GM12878 (cell line): ENCODE results near the gene CFHR4. TPM values are rescaled to one million over a fixed set of nuclear protein-coding genes. Genes with fewer than 3 reads are reported as not detected.

ENCODE experiments used
- ATAC-seq: fragments of 200-7000 bp; cut with Tn5 transposase; 3 replicates; pipeline ENCODE4 v1.9.1; 2020; ENCODE audit warnings: mild to moderate bottlenecking, moderate library complexity
- BruUV-seq: library from RNA; stranded (reverse); fragments of 400-500 nt; replicated peaks from 2 replicates; lab custom pipeline; 2021; lab: Mats Ljungman, UMichigan
- CTCF ChIA-PET: fragments of 300-600 bp; sonication (Branson Sonifier 250); formaldehyde crosslinking; extraction: SDS; loops from one replicate; lab custom pipeline; 2021; ENCODE audit warnings: inconsistent platforms; lab: Yijun Ruan, JAX
- POLR2A ChIA-PET: fragments of 350-600 bp; formaldehyde crosslinking; extraction: SDS; loops from one replicate; lab custom pipeline; 2021; ENCODE audit warnings: inconsistent platforms; lab: Charles Lee
- RAD21 ChIA-PET: fragments of 300-600 bp; sonication (Branson Sonifier 250); formaldehyde crosslinking; loops from one replicate; lab custom pipeline; 2023; ENCODE audit warnings: antibody characterized with exemption; ENCODE audit not compliant: unreplicated experiment; lab: Charles Lee
- SMC1A ChIA-PET: fragments of 300-600 bp; sonication (Branson Sonifier 250); formaldehyde crosslinking; loops from one replicate; lab custom pipeline; 2023; ENCODE audit not compliant: unreplicated experiment, uncharacterized antibody; lab: Charles Lee
- DNase-seq: peaks from one replicate; pipeline ENCODE4 v3.0.0-alpha.2; 2011; ENCODE audit warnings: low read depth, low spot score
- FAIRE-seq: peaks from 3 replicates; lab custom pipeline; 2011; peaks lifted over from hg19 to GRCh38; lab: Jason Lieb, UNC
- H2AFZ ChIP-seq: 2 replicates; pipeline ENCODE4 v1.6.0; 2011; ENCODE audit warnings: low read depth, low read length, control low read depth; ENCODE audit not compliant: control insufficient read depth
- H3K27ac ChIP-seq: 2 replicates; pipeline ENCODE4 v1.5.1; 2011; ENCODE audit warnings: control low read depth; ENCODE audit not compliant: control insufficient read depth, insufficient read depth
- H3K27me3 ChIP-seq, 2 experiments: replicated peaks in 1 of 2; 2 replicates each; pipeline versions ENCODE4 v1.6.0 to v1.6.1; 2011; ENCODE audit warnings: low read length in 1 of 2; ENCODE audit not compliant: control insufficient read depth in 2 of 2, insufficient read depth in 2 of 2
- H3K36me3 ChIP-seq, 2 experiments: 2 replicates each; pipeline ENCODE4 v1.5.1; 2011; ENCODE audit warnings: low read length in 1 of 2; ENCODE audit not compliant: control insufficient read depth in 2 of 2, insufficient read depth in 2 of 2
- H3K4me1 ChIP-seq: 2 replicates; pipeline ENCODE4 v1.6.1; 2011; ENCODE audit warnings: mild to moderate bottlenecking, low read length, moderate library complexity, mixed read lengths; ENCODE audit not compliant: control insufficient read depth, insufficient read depth
- H3K4me2 ChIP-seq: 2 replicates; pipeline ENCODE4 v1.6.0; 2011; ENCODE audit warnings: control low read depth; ENCODE audit not compliant: control insufficient read depth, insufficient read depth
- H3K4me3 ChIP-seq: fragments of 200-600 bp; sonication (generic); 2 replicates; pipeline ENCODE4 v1.5.1; 2016
- H3K79me2 ChIP-seq: 2 replicates; pipeline ENCODE4 v1.6.0; 2011; ENCODE audit warnings: low read length; ENCODE audit not compliant: control insufficient read depth, insufficient read depth
- H3K9ac ChIP-seq: 2 replicates; pipeline ENCODE4 v1.8.0; 2011; ENCODE audit warnings: low read length, control low read depth, mixed read lengths; ENCODE audit not compliant: control insufficient read depth, insufficient read depth
- H3K9me3 ChIP-seq: replicated peaks from 3 replicates; pipeline ENCODE4 v1.5.1; 2011; ENCODE audit warnings: mild to moderate bottlenecking, low read length; ENCODE audit not compliant: control insufficient read depth, insufficient read depth
- H4K20me1 ChIP-seq: 2 replicates; pipeline ENCODE4 v1.6.0; 2011; ENCODE audit not compliant: control insufficient read depth, insufficient read depth
- ASH2L ChIP-seq: fragments of 300-600, 200-600 bp; sonication (generic); IDR thresholded peaks from 2 replicates; pipeline ENCODE4 v1.6.1; 2017; ENCODE audit warnings: low read depth, mild to moderate bottlenecking, borderline replicate concordance
- ATF3 ChIP-seq: IDR thresholded peaks from 2 replicates; pipeline ENCODE4 v1.6.1; 2011; ENCODE audit warnings: low read depth, mild to moderate bottlenecking, low read length, moderate library complexity, borderline replicate concordance; ENCODE audit errors: extremely low read depth
- CBX3 ChIP-seq: fragments of 200-600 bp; sonication (generic); IDR thresholded peaks from 2 replicates; pipeline ENCODE4 v1.6.1; 2016; ENCODE audit warnings: low read depth, borderline replicate concordance
- EED ChIP-seq: sonication (generic); IDR thresholded peaks from 2 replicates; pipeline ENCODE4 v1.6.1; 2016; ENCODE audit warnings: antibody characterized with exemption, low read depth
- JUND ChIP-seq: IDR thresholded peaks from 2 replicates; pipeline ENCODE4 v1.6.1; 2012; ENCODE audit warnings: low read depth, mild to moderate bottlenecking, low read length, improper control_type of control experiment, moderate library complexity
- LARP7 ChIP-seq: fragments of 450-650 bp; IDR thresholded peaks from 2 replicates; pipeline ENCODE4 v1.6.1; 2017; ENCODE audit warnings: mild to moderate bottlenecking
- MTA3 ChIP-seq: IDR thresholded peaks from 2 replicates; pipeline ENCODE4 v1.6.1; 2012; ENCODE audit warnings: low read length, inconsistent platforms, borderline replicate concordance
- NBN ChIP-seq: fragments of 450-650 bp; IDR thresholded peaks from 2 replicates; pipeline ENCODE4 v1.6.1; 2016
- RCOR1 ChIP-seq: conservative IDR thresholded peaks from 2 replicates; pipeline ENCODE4 v1.6.1; 2012; ENCODE audit warnings: low read depth, low read length, improper control_type of control experiment
- RFX5 ChIP-seq: IDR thresholded peaks from 2 replicates; pipeline ENCODE4 v1.6.1; 2011; ENCODE audit warnings: low read depth, low read length, improper control_type of control experiment
- SMAD5 ChIP-seq: IDR thresholded peaks from 2 replicates; pipeline ENCODE4 v1.6.1; 2016; ENCODE audit warnings: antibody characterized with exemption, low read depth
- STAT3 ChIP-seq: IDR thresholded peaks from 2 replicates; pipeline ENCODE4 v1.6.1; 2011; ENCODE audit warnings: low read depth, low read length, improper control_type of control experiment
- YY1 ChIP-seq: IDR thresholded peaks from 2 replicates; pipeline ENCODE4 v1.6.1; 2011; ENCODE audit warnings: low read depth, mild to moderate bottlenecking, low read length
- WGBS: methylation state at CpG from one replicate; pipeline ENCODE4 v1.1.6; 2016; ENCODE audit warnings: low lambda C conversion rate; ENCODE audit not compliant: insufficient replicate concordance, insufficient coverage; ENCODE audit errors: missing lambda C conversion rate; 5-methylcytosine and 5-hydroxymethylcytosine counted together
- in situ Hi-C: fragments of 300-500 bp; cut with MboI; formaldehyde crosslinking; loops from 9 replicates; pipeline ENCODE4 v1.14.3; 2018; ENCODE audit warnings: mixed read lengths
- intact Hi-C: fragments of 100-400 bp; cut with micrococcal nuclease; formaldehyde crosslinking; loops from one replicate; pipeline ENCODE4 v1.14.2; 2022; ENCODE audit not compliant: unreplicated experiment
- polyA plus RNA-seq, 11 experiments: library from polyadenylated mRNA; depleted of rRNA in 4 of 11; unstranded in 6 of 11; stranded (reverse) in 5 of 11; fragments of >200 nt; fragmentation: Nextera tagmentation in 4 of 11; fragmentation: Illumina TruSeq in 1 of 11; extraction: Ambion mirVana in 4 of 11; extraction: Trizol in 1 of 11; gene quantifications; 1 replicate in 1 of 11; 2 replicates in 10 of 11; pipeline versions ENCODE4 v1.2.1 to v1.2.3, GENCODE V29; 2011 to 2016; ENCODE audit warnings: inconsistent platforms in 2 of 11, missing spikeins in 2 of 11, low read depth in 1 of 11
- total RNA-seq, 4 experiments: library from RNA; depleted of rRNA in 3 of 4; stranded (reverse); fragments of >200 nt in 3 of 4; fragmentation: Illumina TruSeq in 1 of 4; extraction: Trizol in 1 of 4; gene quantifications; 2 replicates each; pipeline versions ENCODE4 v1.2.1 to v1.2.3, GENCODE V29; 2013 to 2021
- TF ChIP-seq, protein P1 (sequence below): IDR thresholded peaks from 2 replicates; pipeline ENCODE4 v1.6.1; 2012; ENCODE audit warnings: low read depth, low read length, improper control_type of control experiment
- TF ChIP-seq, protein P2 (sequence below): fragments of 450-650 bp; IDR thresholded peaks from 2 replicates; pipeline ENCODE4 v1.6.1; 2017; ENCODE audit warnings: mild to moderate bottlenecking, moderate library complexity

Gene CFHR4
- total and polyA plus RNA-seq, 10 of the 15 experiments (the other 5 are each of a cell fraction or from before 2014, with no cell fraction given): not detected

DNA sequence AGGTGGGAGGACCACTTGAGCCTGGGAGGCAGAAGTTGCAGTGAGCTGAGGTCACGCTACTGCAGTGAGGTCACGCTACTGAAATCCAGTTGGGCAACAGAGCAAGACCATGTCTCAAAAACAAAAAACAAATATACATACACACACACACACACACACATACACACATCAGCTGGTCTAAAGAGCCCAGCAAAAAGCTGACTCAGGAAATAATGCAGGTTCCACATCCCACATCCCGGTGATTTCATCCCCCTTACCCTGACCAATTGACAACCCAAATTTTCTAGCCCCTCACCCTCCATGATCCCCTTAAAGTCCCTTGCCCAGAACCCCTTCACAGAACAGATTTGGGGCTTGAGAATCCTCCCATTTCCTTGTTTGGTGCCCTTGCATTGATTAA lies 11.9 kb upstream of the CFHR4 start:
- no peaks in the 10 kb centered on the region for H3K4me1 ChIP-seq
- 34% methylated on average over 3 of the region's 3 CpGs for WGBS
- intact Hi-C loops (no loop called here), in situ Hi-C loops (no loop called here)
- H3K4me2 ChIP-seq: no peak overlapping the region
- BruUV-seq: no TSS peak
- no peak overlapping the region for H3K4me3 ChIP-seq
- H3K9me3 ChIP-seq: no peaks in the 10 kb centered on the region
- ChIA-PET CTCF (interaction anchor here (0.6 kb wide), 1 partner anchor 397 kb away, joined by 3 read pairs; no protein-coding TSS in a partner anchor), POLR2A (no interaction called here), SMC1A (no interaction called here), RAD21 (no interaction called here)
- no peaks in the 10 kb centered on the region for H3K36me3 ChIP-seq
- no peak overlapping the region for H3K27ac ChIP-seq
- no peak overlapping the region for H2AFZ ChIP-seq
- H3K27me3 ChIP-seq: no peaks in the 10 kb centered on the region
- no peak for FAIRE-seq
- H3K9ac ChIP-seq: no peak overlapping the region
- H3K79me2 ChIP-seq: no peaks in the 10 kb centered on the region
- no peak for ATAC-seq
- TF ChIP-seq ATF3 (no peak), JUND (no peak), MTA3 (no peak)
- DNase-seq: no peak
- no peaks in the 10 kb centered on the region for H4K20me1 ChIP-seq

- H3K9ac ChIP-seq: no peak overlapping the region
- SMC1A ChIA-PET: no interaction called here
- no peaks in the 10 kb centered on the region for H4K20me1 ChIP-seq
- RAD21 ChIA-PET: no interaction called here
- no peaks in the 10 kb centered on the region for H3K4me1 ChIP-seq
- no peaks in the 10 kb centered on the region for H3K79me2 ChIP-seq
- CTCF ChIA-PET: no interaction called here
- no peaks in the 10 kb centered on the region for H3K36me3 ChIP-seq
- no peak overlapping the region for H3K4me2 ChIP-seq
- ATAC-seq (no peak), DNase-seq (no peak), FAIRE-seq (no peak)
- no peak overlapping the region for H2AFZ ChIP-seq
- H3K27ac ChIP-seq: no peak overlapping the region
- intact Hi-C loops: no loop called here
- H3K4me3 ChIP-seq: no peak overlapping the region
- H3K9me3 ChIP-seq: no peaks in the 10 kb centered on the region
- in situ Hi-C loops: no loop called here
- no peaks in the 10 kb centered on the region for H3K27me3 ChIP-seq
- WGBS: 53% methylated on average over 29 of the region's 29 CpGs
- POLR2A ChIA-PET: no interaction called here
- no TSS peak for BruUV-seq
- no peak for TF ChIP-seq EED
- TF ChIP-seq SMAD5: no peak
- TF ChIP-seq, protein P1, sequence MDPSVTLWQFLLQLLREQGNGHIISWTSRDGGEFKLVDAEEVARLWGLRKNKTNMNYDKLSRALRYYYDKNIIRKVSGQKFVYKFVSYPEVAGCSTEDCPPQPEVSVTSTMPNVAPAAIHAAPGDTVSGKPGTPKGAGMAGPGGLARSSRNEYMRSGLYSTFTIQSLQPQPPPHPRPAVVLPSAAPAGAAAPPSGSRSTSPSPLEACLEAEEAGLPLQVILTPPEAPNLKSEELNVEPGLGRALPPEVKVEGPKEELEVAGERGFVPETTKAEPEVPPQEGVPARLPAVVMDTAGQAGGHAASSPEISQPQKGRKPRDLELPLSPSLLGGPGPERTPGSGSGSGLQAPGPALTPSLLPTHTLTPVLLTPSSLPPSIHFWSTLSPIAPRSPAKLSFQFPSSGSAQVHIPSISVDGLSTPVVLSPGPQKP: no peak
- TF ChIP-seq, protein P2, sequence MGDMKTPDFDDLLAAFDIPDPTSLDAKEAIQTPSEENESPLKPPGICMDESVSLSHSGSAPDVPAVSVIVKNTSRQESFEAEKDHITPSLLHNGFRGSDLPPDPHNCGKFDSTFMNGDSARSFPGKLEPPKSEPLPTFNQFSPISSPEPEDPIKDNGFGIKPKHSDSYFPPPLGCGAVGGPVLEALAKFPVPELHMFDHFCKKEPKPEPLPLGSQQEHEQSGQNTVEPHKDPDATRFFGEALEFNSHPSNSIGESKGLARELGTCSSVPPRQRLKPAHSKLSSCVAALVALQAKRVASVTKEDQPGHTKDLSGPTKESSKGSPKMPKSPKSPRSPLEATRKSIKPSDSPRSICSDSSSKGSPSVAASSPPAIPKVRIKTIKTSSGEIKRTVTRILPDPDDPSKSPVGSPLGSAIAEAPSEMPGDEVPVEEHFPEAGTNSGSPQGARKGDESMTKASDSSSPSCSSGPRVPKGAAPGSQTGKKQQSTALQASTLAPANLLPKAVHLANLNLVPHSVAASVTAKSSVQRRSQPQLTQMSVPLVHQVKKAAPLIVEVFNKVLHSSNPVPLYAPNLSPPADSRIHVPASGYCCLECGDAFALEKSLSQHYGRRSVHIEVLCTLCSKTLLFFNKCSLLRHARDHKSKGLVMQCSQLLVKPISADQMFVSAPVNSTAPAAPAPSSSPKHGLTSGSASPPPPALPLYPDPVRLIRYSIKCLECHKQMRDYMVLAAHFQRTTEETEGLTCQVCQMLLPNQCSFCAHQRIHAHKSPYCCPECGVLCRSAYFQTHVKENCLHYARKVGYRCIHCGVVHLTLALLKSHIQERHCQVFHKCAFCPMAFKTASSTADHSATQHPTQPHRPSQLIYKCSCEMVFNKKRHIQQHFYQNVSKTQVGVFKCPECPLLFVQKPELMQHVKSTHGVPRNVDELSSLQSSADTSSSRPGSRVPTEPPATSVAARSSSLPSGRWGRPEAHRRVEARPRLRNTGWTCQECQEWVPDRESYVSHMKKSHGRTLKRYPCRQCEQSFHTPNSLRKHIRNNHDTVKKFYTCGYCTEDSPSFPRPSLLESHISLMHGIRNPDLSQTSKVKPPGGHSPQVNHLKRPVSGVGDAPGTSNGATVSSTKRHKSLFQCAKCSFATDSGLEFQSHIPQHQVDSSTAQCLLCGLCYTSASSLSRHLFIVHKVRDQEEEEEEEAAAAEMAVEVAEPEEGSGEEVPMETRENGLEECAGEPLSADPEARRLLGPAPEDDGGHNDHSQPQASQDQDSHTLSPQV: no peak
- TF ChIP-seq STAT3: no peak
- TF ChIP-seq CBX3: no peak
- no peak for TF ChIP-seq NBN
- no peak for TF ChIP-seq RCOR1
- no peak for TF ChIP-seq YY1
- TF ChIP-seq JUND: no peak
- no peak for TF ChIP-seq ASH2L
- TF ChIP-seq RFX5: no peak
- TF ChIP-seq LARP7: no peak
These were observed 9.9 kb upstream of the CFHR4 start for GRCh38 chr1:196877964-196878363.
